Astrocyte (in vitro differentiated cells and primary cell): Measurements from ENCODE around the gene OCA2.

Experiments used
- EZH2 ChIP-seq: IDR thresholded peaks from 2 replicates; pipeline ENCODE4 v1.6.1; 2012; ENCODE audit warnings: mild to moderate bottlenecking, low read length, inconsistent platforms; ENCODE audit not compliant: insufficient read depth
- TF ChIP-seq, protein P1 (sequence below): IDR thresholded peaks from 2 replicates; pipeline ENCODE4 v1.5.1; 2011; ENCODE audit warnings: low read depth, mild to moderate bottlenecking, inconsistent platforms, low read length, moderate library complexity; ENCODE audit not compliant: insufficient read depth

DNA sequence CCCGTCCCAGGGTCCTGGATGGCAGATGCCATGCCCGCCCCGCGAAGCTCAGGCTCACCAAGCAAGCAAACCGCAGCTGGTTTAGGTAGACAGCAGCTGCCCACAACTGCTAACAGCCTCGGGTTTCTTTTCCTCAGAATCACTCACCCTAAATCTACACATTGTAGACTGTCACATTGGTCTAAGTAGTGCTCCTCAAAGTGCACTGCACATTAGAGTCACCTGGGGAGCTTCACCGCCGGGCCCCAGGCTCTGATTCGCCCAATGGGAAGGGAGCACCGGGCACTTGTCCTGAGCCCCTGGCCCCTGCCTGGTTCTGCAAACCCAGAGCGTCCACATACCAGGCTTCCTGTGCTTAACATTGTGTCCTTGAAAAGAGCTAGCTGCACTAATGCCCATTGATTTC lies 752 bp downstream of the OCA2 start:
- TF ChIP-seq, protein P1, sequence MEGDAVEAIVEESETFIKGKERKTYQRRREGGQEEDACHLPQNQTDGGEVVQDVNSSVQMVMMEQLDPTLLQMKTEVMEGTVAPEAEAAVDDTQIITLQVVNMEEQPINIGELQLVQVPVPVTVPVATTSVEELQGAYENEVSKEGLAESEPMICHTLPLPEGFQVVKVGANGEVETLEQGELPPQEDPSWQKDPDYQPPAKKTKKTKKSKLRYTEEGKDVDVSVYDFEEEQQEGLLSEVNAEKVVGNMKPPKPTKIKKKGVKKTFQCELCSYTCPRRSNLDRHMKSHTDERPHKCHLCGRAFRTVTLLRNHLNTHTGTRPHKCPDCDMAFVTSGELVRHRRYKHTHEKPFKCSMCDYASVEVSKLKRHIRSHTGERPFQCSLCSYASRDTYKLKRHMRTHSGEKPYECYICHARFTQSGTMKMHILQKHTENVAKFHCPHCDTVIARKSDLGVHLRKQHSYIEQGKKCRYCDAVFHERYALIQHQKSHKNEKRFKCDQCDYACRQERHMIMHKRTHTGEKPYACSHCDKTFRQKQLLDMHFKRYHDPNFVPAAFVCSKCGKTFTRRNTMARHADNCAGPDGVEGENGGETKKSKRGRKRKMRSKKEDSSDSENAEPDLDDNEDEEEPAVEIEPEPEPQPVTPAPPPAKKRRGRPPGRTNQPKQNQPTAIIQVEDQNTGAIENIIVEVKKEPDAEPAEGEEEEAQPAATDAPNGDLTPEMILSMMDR: no peak
- TF ChIP-seq EZH2: no peak
